HG03469 (cell line): Measurements from ENCODE around the gene PSME1.
A peak's percentile ranks its signal among the peaks of the same experiment; 100 is the strongest.

Experiments
- ATAC-seq: cut with Tn5 transposase; IDR thresholded peaks from one replicate; pipeline ENCODE4 v1.9.1; 2021; ENCODE audit warnings: mild to moderate bottlenecking, moderate library complexity, moderate number of reproducible peaks; ENCODE audit not compliant: unreplicated experiment

Gene PSME1

GRCh38 chr14:24145690-24146452, 9.9 kb downstream of the PSME1 start:
- no peak for ATAC-seq

GRCh38 chr14:24146453-24146977, 10.5 kb downstream of the PSME1 start, which contains the start of gene PSME2:
Gene PSME2, minus strand, starts transcription at chr14:24146610. Its CDS starts 29 bp downstream, at chr14:24146581.
- peak; percentile 42 for ATAC-seq

- ATAC-seq: peak; percentile 70
Measured at GRCh38 chr14:24146978-24147760, 11.2 kb downstream of the PSME1 start, which contains the start of gene RNF31. Gene RNF31, plus strand, starts transcription at chr14:24147498. Its CDS starts 201 bp downstream, at chr14:24147699.

GRCh38 chr14:24147761-24148428, 11.9 kb downstream of the PSME1 start:
- no peak for ATAC-seq

- ATAC-seq: no peak
Measured at GRCh38 chr14:24149302-24149969, 13.4 kb downstream of the PSME1 start.

- ATAC-seq: no peak
Measured at GRCh38 chr14:24150061-24150460, 14.1 kb downstream of the PSME1 start.

- ATAC-seq: no peak
Measured at GRCh38 chr14:24150567-24150966, 14.6 kb downstream of the PSME1 start.

GRCh38 chr14:24150993-24151392, 15.0 kb downstream of the PSME1 start:
- no peak for ATAC-seq

- no peak for ATAC-seq
Measured at GRCh38 chr14:24151404-24152080, 15.5 kb downstream of the PSME1 start.

GRCh38 chr14:24155100-24155499, 19.1 kb downstream of the PSME1 start:
- ATAC-seq: no peak

- no peak for ATAC-seq
Measured at GRCh38 chr14:24156840-24157239, 20.8 kb downstream of the PSME1 start.

GRCh38 chr14:24157331-24157730, 21.3 kb downstream of the PSME1 start:
- ATAC-seq: no peak

GRCh38 chr14:24159777-24160498, 23.9 kb downstream of the PSME1 start:
- ATAC-seq: no peak

- ATAC-seq: no peak
Measured at GRCh38 chr14:24160499-24160849, 24.5 kb downstream of the PSME1 start.

GRCh38 chr14:24160850-24161804, 25.1 kb downstream of the PSME1 start, which contains the start of gene IRF9:
Gene IRF9, plus strand, starts transcription at chr14:24161265. Its CDS starts 880 bp downstream, at chr14:24162145.
- peak; percentile 66 for ATAC-seq

GRCh38 chr14:24162093-24162492, 26.1 kb downstream of the PSME1 start:
- no peak for ATAC-seq

GRCh38 chr14:24164518-24164991, 28.6 kb downstream of the PSME1 start:
- ATAC-seq: no peak

GRCh38 chr14:24165785-24166184, 29.8 kb downstream of the PSME1 start:
- ATAC-seq: no peak
